GM21515 (cell line): ENCODE measurements around the gene SYNGR3.

Experiments
- ATAC-seq: cut with Tn5 transposase; IDR thresholded peaks from one replicate; pipeline ENCODE4 v1.9.1; 2021; ENCODE audit not compliant: unreplicated experiment

SYNGR3 gene

GRCh38 chr16:2039274-2040031 lies 49.7 kb downstream of the SYNGR3 start:
- no peak for ATAC-seq

- ATAC-seq, result no peak
Observed at GRCh38 chr16:2040041-2040786, 50.4 kb downstream of the SYNGR3 start.

GRCh38 chr16:2040787-2041522 lies 51.2 kb downstream of the SYNGR3 start:
- no peak for ATAC-seq

DNA sequence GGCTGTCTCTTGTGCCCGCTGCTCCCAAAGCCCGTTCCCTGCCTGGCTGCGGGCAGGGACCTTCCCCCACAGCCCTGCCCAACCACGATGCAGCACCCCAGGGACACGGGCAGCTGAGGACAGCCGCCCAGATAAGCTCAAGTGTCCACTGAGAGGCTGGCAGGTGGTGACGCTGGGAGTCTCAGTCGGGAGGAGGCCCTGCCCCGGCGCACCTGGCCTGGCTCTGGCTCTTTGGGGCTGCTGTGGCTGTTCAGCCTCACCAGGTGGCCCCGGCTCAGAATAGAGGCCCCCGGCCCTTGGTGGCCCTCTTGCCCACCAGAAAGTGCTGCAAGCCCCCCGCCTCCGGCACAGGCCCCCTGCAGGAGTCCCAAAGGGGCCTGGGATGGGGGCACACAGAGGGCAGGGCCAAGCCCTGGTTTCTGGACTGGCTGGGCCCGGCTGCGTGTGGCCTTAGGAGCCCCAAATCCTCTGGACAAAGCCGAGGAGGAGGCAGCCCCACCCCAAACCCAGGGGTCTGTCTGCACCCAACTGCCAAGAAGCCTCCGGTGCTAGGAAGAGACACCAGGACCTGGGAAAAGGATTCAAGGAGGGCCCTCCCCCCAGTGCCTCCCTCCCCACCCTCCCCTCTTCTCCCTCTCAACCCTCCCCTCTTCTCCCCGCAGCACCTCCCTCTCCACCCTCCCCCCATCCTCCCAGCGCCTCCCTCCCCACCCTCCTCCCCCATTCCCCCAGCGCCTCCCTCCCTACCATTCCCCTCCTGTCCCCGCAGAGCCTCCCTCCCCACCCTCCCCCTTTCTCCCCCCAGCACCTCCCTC lies 52.6 kb downstream of the SYNGR3 start:
- ATAC-seq, result no peak

GRCh38 chr16:2042986-2043666 lies 53.4 kb downstream of the SYNGR3 start:
- no peak for ATAC-seq
